ENCODE results near the gene OSBPL1A.

DNA sequence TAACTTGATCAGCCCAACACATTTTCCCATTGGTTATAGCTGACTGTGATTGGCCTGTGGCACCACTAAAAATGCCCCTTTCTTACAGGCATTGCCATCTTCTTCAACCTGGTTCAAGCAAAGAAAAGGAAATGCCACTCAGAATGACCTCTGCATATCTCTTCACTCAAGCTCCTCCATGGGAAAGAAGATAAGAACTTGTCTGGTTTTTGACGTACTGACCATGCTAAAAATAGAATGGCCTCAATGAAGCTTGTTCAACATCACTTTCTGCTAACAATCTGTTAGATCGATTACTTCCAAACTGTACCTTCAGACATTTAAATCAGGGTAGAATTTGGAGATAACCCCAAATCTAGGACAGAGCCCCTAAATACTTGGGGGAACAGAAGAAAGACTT lies 149.3 kb downstream of the OSBPL1A start:
- TF ChIP-seq EZH2 (IDR thresholded peaks at IDR 0.05; ENCODE audit: borderline replicate concordance, low read length): no peak
- TF ChIP-seq, protein P1, sequence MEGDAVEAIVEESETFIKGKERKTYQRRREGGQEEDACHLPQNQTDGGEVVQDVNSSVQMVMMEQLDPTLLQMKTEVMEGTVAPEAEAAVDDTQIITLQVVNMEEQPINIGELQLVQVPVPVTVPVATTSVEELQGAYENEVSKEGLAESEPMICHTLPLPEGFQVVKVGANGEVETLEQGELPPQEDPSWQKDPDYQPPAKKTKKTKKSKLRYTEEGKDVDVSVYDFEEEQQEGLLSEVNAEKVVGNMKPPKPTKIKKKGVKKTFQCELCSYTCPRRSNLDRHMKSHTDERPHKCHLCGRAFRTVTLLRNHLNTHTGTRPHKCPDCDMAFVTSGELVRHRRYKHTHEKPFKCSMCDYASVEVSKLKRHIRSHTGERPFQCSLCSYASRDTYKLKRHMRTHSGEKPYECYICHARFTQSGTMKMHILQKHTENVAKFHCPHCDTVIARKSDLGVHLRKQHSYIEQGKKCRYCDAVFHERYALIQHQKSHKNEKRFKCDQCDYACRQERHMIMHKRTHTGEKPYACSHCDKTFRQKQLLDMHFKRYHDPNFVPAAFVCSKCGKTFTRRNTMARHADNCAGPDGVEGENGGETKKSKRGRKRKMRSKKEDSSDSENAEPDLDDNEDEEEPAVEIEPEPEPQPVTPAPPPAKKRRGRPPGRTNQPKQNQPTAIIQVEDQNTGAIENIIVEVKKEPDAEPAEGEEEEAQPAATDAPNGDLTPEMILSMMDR (conservative IDR thresholded peaks at IDR 0.05 in 1 of 2, IDR thresholded peaks at IDR 0.05 in 1 of 2; ENCODE audit: extremely low read depth in 1 of 2, insufficient read depth in 1 of 2, low read depth in 1 of 2, low read length in 2 of 2): no peak

All from mammary epithelial cell (primary cell).